WTC11 (cell line): ENCODE results near the gene ZIC1. TPM values are rescaled to one million over a fixed set of nuclear protein-coding genes. Genes with fewer than 3 reads are reported as not detected.
A peak's percentile ranks its signal among the peaks of the same experiment; 100 is the strongest.

ENCODE experiments used
- ATF2 ChIP-seq: sonication (generic); formaldehyde crosslinking; IDR thresholded peaks from 2 replicates; pipeline ENCODE4 v1.8.1; 2022; ENCODE audit warnings: low read depth, missing genetic modification reagents, borderline replicate concordance
- CREB1 ChIP-seq: sonication (generic); formaldehyde crosslinking; IDR thresholded peaks from 2 replicates; pipeline ENCODE4 v1.8.0; 2023; ENCODE audit warnings: mild to moderate bottlenecking, missing genetic modification reagents
- CREM ChIP-seq: sonication (generic); formaldehyde crosslinking; IDR thresholded peaks from 2 replicates; pipeline ENCODE4 v1.8.1; 2022; ENCODE audit warnings: mild to moderate bottlenecking, missing genetic modification reagents, moderate library complexity
- E2F5 ChIP-seq: sonication (generic); formaldehyde crosslinking; IDR thresholded peaks from 2 replicates; pipeline ENCODE4 v1.8.1; 2022; ENCODE audit warnings: mild to moderate bottlenecking, moderate library complexity, missing genetic modification reagents
- ELF4 ChIP-seq: sonication (generic); formaldehyde crosslinking; IDR thresholded peaks from 2 replicates; pipeline ENCODE4 v1.8.1; 2022; ENCODE audit warnings: low read depth, mild to moderate bottlenecking, moderate library complexity, missing genetic modification reagents
- ETV6 ChIP-seq: sonication (generic); formaldehyde crosslinking; IDR thresholded peaks from 2 replicates; pipeline ENCODE4 v1.8.1; 2022; ENCODE audit warnings: mild to moderate bottlenecking, missing genetic modification reagents
- FOXP1 ChIP-seq: sonication (generic); formaldehyde crosslinking; IDR thresholded peaks from 2 replicates; pipeline ENCODE4 v1.8.0; 2022; ENCODE audit warnings: missing genetic modification reagents, mild to moderate bottlenecking, moderate library complexity, borderline replicate concordance
- KAT7 ChIP-seq: sonication (generic); formaldehyde crosslinking; IDR thresholded peaks from 2 replicates; pipeline ENCODE4 v1.8.1; 2023; ENCODE audit warnings: missing genetic modification reagents, mild to moderate bottlenecking, borderline replicate concordance
- NFE2L1 ChIP-seq: sonication (generic); formaldehyde crosslinking; IDR thresholded peaks from 2 replicates; pipeline ENCODE4 v1.8.1; 2023; ENCODE audit warnings: missing genetic modification reagents
- NFYB ChIP-seq: sonication (generic); formaldehyde crosslinking; conservative IDR thresholded peaks from 2 replicates; pipeline ENCODE4 v1.8.0; 2022; ENCODE audit warnings: low read depth, missing genetic modification reagents
- PRDM15 ChIP-seq: sonication (generic); formaldehyde crosslinking; IDR thresholded peaks from 2 replicates; pipeline ENCODE4 v1.8.0; 2022; ENCODE audit warnings: missing genetic modification reagents
- RELA ChIP-seq: sonication (generic); formaldehyde crosslinking; IDR thresholded peaks from 2 replicates; pipeline ENCODE4 v1.8.1; 2022; ENCODE audit warnings: missing genetic modification reagents, mild to moderate bottlenecking, borderline replicate concordance
- SMAD4 ChIP-seq: sonication (generic); formaldehyde crosslinking; IDR thresholded peaks from 2 replicates; pipeline ENCODE4 v1.8.0; 2022; ENCODE audit warnings: mild to moderate bottlenecking, missing genetic modification reagents
- SOX15 ChIP-seq: fragments of 250-450 bp; sonication (Bioruptor Pico); IDR thresholded peaks from 2 replicates; pipeline ENCODE4 v1.9.0; 2021; ENCODE audit warnings: mild to moderate bottlenecking
- STAT6 ChIP-seq: sonication (generic); formaldehyde crosslinking; conservative IDR thresholded peaks from 2 replicates; pipeline ENCODE4 v1.8.1; 2023; ENCODE audit warnings: mild to moderate bottlenecking, low read depth, missing genetic modification reagents, moderate library complexity
- TEAD1 ChIP-seq: sonication (generic); formaldehyde crosslinking; IDR thresholded peaks from 2 replicates; pipeline ENCODE4 v1.8.0; 2022; ENCODE audit warnings: mild to moderate bottlenecking, missing genetic modification reagents
- ZBTB21 ChIP-seq: sonication (generic); formaldehyde crosslinking; IDR thresholded peaks from 2 replicates; pipeline ENCODE4 v1.8.1; 2023; ENCODE audit warnings: mild to moderate bottlenecking, missing genetic modification reagents, borderline replicate concordance
- ZNF121 ChIP-seq: sonication (generic); formaldehyde crosslinking; IDR thresholded peaks from 2 replicates; pipeline ENCODE4 v1.8.0; 2023; ENCODE audit warnings: missing genetic modification reagents
- ZNF138 ChIP-seq: sonication (generic); formaldehyde crosslinking; conservative IDR thresholded peaks from 2 replicates; pipeline ENCODE4 v1.8.1; 2022; ENCODE audit warnings: mild to moderate bottlenecking, moderate library complexity, missing genetic modification reagents
- ZNF263 ChIP-seq: sonication (generic); formaldehyde crosslinking; IDR thresholded peaks from 2 replicates; pipeline ENCODE4 v1.8.1; 2022; ENCODE audit warnings: low read depth, mild to moderate bottlenecking, moderate library complexity, missing genetic modification reagents
- ZNF317 ChIP-seq: sonication (generic); formaldehyde crosslinking; IDR thresholded peaks from 2 replicates; pipeline ENCODE4 v1.8.1; 2023; ENCODE audit warnings: low read depth, mild to moderate bottlenecking, moderate library complexity, missing genetic modification reagents, borderline replicate concordance
- ZNF416 ChIP-seq: fragments of 250-450 bp; sonication (Bioruptor Pico); IDR thresholded peaks from 2 replicates; pipeline ENCODE4 v1.9.0; 2021; ENCODE audit warnings: mild to moderate bottlenecking, inconsistent platforms
- ZNF532 ChIP-seq: fragments of 250-450 bp; sonication (Bioruptor Pico); IDR thresholded peaks from 2 replicates; pipeline ENCODE4 v1.9.0; 2021; ENCODE audit warnings: mild to moderate bottlenecking, borderline replicate concordance
- total RNA-seq: library from RNA; stranded (reverse); gene quantifications from 3 replicates; pipeline ENCODE4 v1.2.3, GENCODE V29; 2021
- TF ChIP-seq, protein P1 (sequence below): sonication (generic); formaldehyde crosslinking; IDR thresholded peaks from 2 replicates; pipeline ENCODE4 v1.8.0; 2023; ENCODE audit warnings: missing genetic modification reagents

ZIC1 gene
- total RNA-seq, 1 experiment from 2014 or later: 59.7 TPM

DNA sequence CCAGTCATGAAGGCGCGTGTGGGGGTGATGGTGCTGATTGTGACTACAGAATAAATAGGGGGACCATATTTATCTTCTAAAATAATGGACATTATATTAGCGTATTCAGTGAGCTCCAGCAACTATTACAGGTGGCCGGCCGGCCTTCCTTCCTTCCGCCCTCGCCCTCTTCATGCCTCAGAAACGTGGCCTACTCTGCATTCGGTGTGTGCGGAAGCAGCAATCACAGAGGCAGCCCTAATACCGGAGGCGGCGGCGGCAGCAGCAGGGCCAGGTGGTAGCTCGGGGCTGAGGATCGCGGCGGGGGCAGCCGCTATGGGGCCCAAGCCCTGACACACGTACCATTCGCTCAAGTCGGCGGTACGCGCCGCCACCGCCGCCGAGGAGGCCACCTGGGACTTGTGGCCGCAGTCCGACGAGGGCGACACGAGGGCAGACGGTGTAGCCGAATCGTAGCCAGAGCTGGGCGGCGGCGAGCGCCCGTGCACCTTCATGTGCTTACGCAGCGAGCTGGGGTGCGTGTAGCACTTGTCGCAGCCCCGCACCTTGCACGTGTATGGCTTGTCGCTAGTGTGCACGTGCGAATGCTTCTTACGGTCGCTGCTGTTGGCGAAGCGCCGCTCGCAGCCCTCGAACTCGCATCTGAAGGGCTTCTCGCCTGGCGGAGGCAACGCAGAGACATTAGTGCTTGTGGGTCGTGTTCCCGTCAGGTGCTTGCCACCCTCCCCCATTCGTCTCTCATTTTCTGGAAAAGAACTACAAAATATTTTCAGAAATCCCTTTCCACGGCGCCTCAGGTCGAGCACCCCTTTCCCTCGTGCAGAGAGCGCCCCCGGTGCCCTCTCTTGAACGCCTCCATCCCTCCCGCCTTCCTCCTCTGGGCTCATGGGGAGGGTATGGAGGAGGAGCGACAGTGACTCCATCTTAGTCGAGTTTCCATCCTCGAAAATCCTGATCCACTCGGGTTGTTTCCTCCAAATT, 18.3 kb upstream of the ZIC1 start (continued):
- TF ChIP-seq ZNF138: 0 out of 2 replicates have a peak, but pooled peaks have one; percentile 31
- TF ChIP-seq STAT6 (CRISPR knock-in tag): 0 out of 2 replicates have a peak, but pooled peaks have one; percentile 63
- 0 out of 2 replicates have a peak, but pooled peaks have one; percentile 90 for TF ChIP-seq KAT7
- TF ChIP-seq PRDM15 (CRISPR knock-in tag): peak; percentile 43; the same call in 1 of the 2 replicates
- TF ChIP-seq FOXP1 (CRISPR knock-in tag): peak; percentile 99
- no peak for TF ChIP-seq SOX15
- no peak for TF ChIP-seq NFYB (CRISPR knock-in tag)
- peak; percentile 39; the same call in 1 of the 2 replicates for TF ChIP-seq ZNF317
- 0 out of 2 replicates have a peak, but pooled peaks have one; percentile 60 for TF ChIP-seq ELF4 (CRISPR knock-in tag)
- TF ChIP-seq NFE2L1 (CRISPR knock-in tag): peak; percentile 80
- 0 out of 2 replicates have a peak, but pooled peaks have one; percentile 77 for TF ChIP-seq CREB1
- peak; percentile 65 for TF ChIP-seq ZNF263 (CRISPR knock-in tag)
- TF ChIP-seq E2F5 (CRISPR knock-in tag): peak; percentile 84
- TF ChIP-seq, protein P1, sequence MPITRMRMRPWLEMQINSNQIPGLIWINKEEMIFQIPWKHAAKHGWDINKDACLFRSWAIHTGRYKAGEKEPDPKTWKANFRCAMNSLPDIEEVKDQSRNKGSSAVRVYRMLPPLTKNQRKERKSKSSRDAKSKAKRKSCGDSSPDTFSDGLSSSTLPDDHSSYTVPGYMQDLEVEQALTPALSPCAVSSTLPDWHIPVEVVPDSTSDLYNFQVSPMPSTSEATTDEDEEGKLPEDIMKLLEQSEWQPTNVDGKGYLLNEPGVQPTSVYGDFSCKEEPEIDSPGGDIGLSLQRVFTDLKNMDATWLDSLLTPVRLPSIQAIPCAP: peak; percentile 89
- no peak for TF ChIP-seq ZNF416 (CRISPR knock-in tag)
- TF ChIP-seq ZNF532: no peak
- peak; percentile 53; the same call in 1 of the 2 replicates for TF ChIP-seq SMAD4 (CRISPR knock-in tag)
- peak; percentile 78 for TF ChIP-seq ETV6 (CRISPR knock-in tag)
- TF ChIP-seq ATF2: peak; percentile 60; the same call in 1 of the 2 replicates
- TF ChIP-seq ZNF121 (CRISPR knock-in tag): 0 out of 2 replicates have a peak, but pooled peaks have one; percentile 39
- TF ChIP-seq ZBTB21: peak; percentile 82
- TF ChIP-seq CREM (CRISPR knock-in tag): peak; percentile 71; the same call in 1 of the 2 replicates
- peak; percentile 76 for TF ChIP-seq TEAD1
- TF ChIP-seq RELA (CRISPR knock-in tag): peak; percentile 75; the same call in 1 of the 2 replicates
